Thyroid gland (tissue), 4 donors: ENCODE results near the gene WNT5A.

Source experiments
- POLR2A ChIP-seq, 2 donors: fragments of 450-650 bp; IDR thresholded peaks; one replicate each; pipeline ENCODE4 v1.6.1; 2017; ENCODE audit warnings: antibody characterized with exemption in 2 of 2, mild to moderate bottlenecking in 2 of 2, moderate library complexity in 1 of 2
- TF ChIP-seq, protein P1 (sequence below), 6 experiments: fragments of 200-600 bp in 3 of 6; fragments of 450-650 bp in 3 of 6; sonication (generic) in 3 of 6; IDR thresholded peaks; one replicate each; pipeline ENCODE4 v1.5.1; 2016 to 2019; ENCODE audit warnings: antibody characterized with exemption in 6 of 6, mild to moderate bottlenecking in 2 of 6, inconsistent platforms in 1 of 6, moderate library complexity in 1 of 6

DNA sequence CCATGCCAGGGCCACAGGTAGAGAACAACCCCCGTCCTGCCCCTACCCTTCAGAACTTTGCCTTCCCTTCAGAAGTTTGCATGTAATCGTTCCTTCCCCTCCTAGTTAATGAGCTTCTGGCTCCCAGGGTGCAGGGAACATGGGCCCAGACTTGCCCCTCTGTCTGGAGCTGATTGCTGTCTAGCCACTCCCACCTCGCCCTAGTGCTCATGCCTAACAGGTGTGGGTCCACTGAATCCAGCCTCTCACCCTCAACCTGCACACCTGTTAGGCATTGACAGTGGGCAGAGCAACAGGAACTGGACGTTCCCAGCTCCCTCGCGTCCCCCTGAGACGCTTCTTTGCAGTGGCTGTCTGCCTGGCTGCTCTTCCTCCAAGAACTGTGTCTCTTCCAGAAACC is 40.3 kb downstream of the WNT5A start:
- no peak for TF ChIP-seq POLR2A (IDR thresholded peaks at IDR 0.05)
- TF ChIP-seq, protein P1, sequence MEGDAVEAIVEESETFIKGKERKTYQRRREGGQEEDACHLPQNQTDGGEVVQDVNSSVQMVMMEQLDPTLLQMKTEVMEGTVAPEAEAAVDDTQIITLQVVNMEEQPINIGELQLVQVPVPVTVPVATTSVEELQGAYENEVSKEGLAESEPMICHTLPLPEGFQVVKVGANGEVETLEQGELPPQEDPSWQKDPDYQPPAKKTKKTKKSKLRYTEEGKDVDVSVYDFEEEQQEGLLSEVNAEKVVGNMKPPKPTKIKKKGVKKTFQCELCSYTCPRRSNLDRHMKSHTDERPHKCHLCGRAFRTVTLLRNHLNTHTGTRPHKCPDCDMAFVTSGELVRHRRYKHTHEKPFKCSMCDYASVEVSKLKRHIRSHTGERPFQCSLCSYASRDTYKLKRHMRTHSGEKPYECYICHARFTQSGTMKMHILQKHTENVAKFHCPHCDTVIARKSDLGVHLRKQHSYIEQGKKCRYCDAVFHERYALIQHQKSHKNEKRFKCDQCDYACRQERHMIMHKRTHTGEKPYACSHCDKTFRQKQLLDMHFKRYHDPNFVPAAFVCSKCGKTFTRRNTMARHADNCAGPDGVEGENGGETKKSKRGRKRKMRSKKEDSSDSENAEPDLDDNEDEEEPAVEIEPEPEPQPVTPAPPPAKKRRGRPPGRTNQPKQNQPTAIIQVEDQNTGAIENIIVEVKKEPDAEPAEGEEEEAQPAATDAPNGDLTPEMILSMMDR (IDR thresholded peaks at IDR 0.05), result no peak
